DND-41 (cell line): ENCODE results near the gene DOCK7.

Source experiments
- CTCF ChIP-seq: IDR thresholded peaks from 2 replicates; pipeline ENCODE4 v1.5.1; 2012; ENCODE audit warnings: borderline replicate concordance, low read length, moderate library complexity, mild to moderate bottlenecking; ENCODE audit not compliant: poor library complexity, severe bottlenecking; ENCODE audit errors: extremely low read depth
- EZH2 ChIP-seq: IDR thresholded peaks from 3 replicates; pipeline ENCODE4 v1.6.1; 2012; ENCODE audit warnings: borderline replicate concordance, low read depth, mild to moderate bottlenecking, moderate library complexity, low read length, inconsistent platforms; ENCODE audit not compliant: severe bottlenecking

- no peak for TF ChIP-seq CTCF
- TF ChIP-seq EZH2: no peak
These were observed 98.9 kb downstream of the DOCK7 start for GRCh38 chr1:62589321-62589720.
